Activated T-cell treated with anti-CD3 and anti-CD28 coated beads, Interleukin-2, amount 50 U/mL, for 72 hours (primary cell): Measurements from ENCODE around the gene TAAR5. TPM values are rescaled to one million over a fixed set of nuclear protein-coding genes. Genes with fewer than 3 reads are reported as not detected.
"Not testable (repeated sequence)": the region's sequence is repeated elsewhere in the genome, so short reads cannot be mapped to it uniquely, and the experiment has no call there.

Source experiments
- ATAC-seq, 2 donors: fragments of 150-1000 bp; cut with Tn5 transposase; replicated peaks in 1 of 2; 2 replicates each; pipeline ENCODE4 v1.10.0; 2021; ENCODE audit warnings: moderate library complexity in 2 of 2, mild to moderate bottlenecking in 1 of 2
- DNase-seq, 2 donors: peaks; one replicate each; pipeline ENCODE4 v3.0.0; 2021 to 2022; ENCODE audit warnings: mixed read lengths in 1 of 2
- H3K27ac Mint-ChIP-seq: one replicate; pipeline ENCODE4 v1.8.0; 2022; ENCODE audit warnings: mild to moderate bottlenecking, moderate library complexity, mixed read lengths
- H3K27me3 Mint-ChIP-seq: one replicate; pipeline ENCODE4 v1.8.0; 2022; ENCODE audit warnings: low read depth, mixed read lengths
- H3K36me3 Mint-ChIP-seq, 2 donors: one replicate each; pipeline ENCODE4 v1.8.0; 2022; ENCODE audit warnings: mixed read lengths in 2 of 2, mild to moderate bottlenecking in 1 of 2; ENCODE audit not compliant: insufficient read depth in 2 of 2
- H3K4me1 Mint-ChIP-seq: one replicate; pipeline ENCODE4 v1.8.0; 2022; ENCODE audit warnings: low read depth, mixed read lengths
- H3K4me3 Mint-ChIP-seq, 2 donors: one replicate each; pipeline ENCODE4 v1.8.0; 2022; ENCODE audit warnings: mild to moderate bottlenecking in 2 of 2, mixed read lengths in 2 of 2, moderate library complexity in 2 of 2
- H3K9me3 Mint-ChIP-seq, 2 donors: one replicate each; pipeline ENCODE4 v1.8.0; 2022; ENCODE audit warnings: mixed read lengths in 2 of 2
- total RNA-seq, 2 donors: library from RNA; stranded (reverse); gene quantifications; one replicate each; pipeline ENCODE4 v1.2.3, GENCODE V29; 2022

TAAR5 gene
- total RNA-seq, 2 donors from 2014 or later: not detected

DNA sequence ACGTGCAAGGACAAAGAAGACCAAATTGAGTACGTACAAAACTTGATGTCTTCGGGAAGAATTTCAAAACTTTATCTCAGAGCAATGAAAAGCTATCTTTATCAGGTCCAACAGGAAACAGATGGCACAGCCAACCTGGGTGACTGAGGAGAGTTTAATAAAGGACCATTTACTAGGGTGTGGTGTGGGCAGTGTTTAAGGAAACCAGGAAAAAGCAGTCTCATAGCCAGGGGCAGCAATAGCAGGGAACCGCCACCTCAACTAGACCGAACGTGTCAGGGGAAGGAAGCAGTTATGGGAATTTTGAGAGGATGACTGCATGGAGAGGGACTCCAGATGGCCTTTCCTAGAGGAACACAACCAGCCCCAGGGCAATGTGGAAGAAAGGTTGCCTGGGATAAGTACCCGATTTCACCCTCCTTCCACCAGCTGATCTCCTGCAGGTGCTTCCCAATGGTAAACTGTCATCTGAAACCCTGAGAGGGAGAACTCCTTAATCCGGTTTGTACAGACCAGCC, 15.2 kb upstream of the TAAR5 start:
- no peaks in the 10 kb centered on the region for H3K36me3 Mint-ChIP-seq
- H3K4me3 Mint-ChIP-seq: no peak overlapping the region
- ATAC-seq (no peak), DNase-seq (no peak)
- no peaks in the 10 kb centered on the region for H3K4me1 Mint-ChIP-seq
- no peak overlapping the region for H3K27ac Mint-ChIP-seq
- no peaks in the 10 kb centered on the region for H3K9me3 Mint-ChIP-seq
- peaks cover 31% of the 10 kb centered on the region for H3K27me3 Mint-ChIP-seq

DNA sequence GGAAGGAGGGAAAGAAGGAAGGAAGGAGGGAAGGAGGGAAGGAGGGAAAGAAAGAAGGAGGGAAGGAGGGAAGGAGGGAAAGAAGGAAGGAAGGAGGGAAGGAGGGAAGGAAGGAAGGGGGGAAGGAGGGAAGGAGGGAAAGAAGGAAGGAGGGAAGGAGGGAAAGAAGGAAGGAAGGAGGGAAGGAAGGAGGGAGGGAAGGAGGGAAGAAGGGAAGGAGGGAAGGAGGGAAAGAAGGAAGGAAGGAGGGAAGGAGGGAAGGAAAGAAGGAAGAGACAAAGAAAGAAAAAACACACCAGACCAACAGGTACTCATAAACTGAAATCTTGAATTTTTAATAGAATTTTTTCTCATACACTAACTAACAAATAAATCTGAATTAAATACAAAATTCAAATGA, 11.4 kb upstream of the TAAR5 start:
- ATAC-seq, H3K36me3 Mint-ChIP-seq, H3K9me3 Mint-ChIP-seq, H3K27ac Mint-ChIP-seq, H3K4me3 Mint-ChIP-seq, H3K4me1 Mint-ChIP-seq, DNase-seq: not testable (repeated sequence)
- H3K27me3 Mint-ChIP-seq: peaks cover 37% of the 10 kb centered on the region

DNA sequence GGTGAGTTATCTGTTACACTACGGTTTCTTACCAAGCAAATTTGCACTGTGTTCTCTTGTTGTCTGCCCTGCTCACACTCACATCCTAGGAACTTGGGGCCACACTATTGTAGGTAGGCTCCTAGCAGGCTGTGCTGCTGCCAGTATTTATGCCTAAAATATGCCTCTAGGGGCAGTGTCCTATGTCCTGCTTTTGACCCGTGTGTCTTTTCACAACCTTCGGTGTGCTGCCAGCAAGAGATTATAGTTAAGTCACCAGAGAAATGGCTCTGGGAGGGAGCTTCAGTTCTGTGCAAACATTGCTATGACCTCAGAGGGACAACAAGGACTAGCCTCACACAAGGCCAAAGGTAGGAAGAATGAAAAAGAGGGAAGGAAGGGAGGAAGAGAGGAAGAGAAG, 8.9 kb upstream of the TAAR5 start:
- DNase-seq: no peak
- no peak overlapping the region for H3K4me3 Mint-ChIP-seq
- no peak for ATAC-seq
- no peaks in the 10 kb centered on the region for H3K9me3 Mint-ChIP-seq
- H3K27ac Mint-ChIP-seq: no peak overlapping the region
- no peaks in the 10 kb centered on the region for H3K36me3 Mint-ChIP-seq
- H3K4me1 Mint-ChIP-seq: no peaks in the 10 kb centered on the region
- peaks cover 21% of the 10 kb centered on the region for H3K27me3 Mint-ChIP-seq

DNA sequence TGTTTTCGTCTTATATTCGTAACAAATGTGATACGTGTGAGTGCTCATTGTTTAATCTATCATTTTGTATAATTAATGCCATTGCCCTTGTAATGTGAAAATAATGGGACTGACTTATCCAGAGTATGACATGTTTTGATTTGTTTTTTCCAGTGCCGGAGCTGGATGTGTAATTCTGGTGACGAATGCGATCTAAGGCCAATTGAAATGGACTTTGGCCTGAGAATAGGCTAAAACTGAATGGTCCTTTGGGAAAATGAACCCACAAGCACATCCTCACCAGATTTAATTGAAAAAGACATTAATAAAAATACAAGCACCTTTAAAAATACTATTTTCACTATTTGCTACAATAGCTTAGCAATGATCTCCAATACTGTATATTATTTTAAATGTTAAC, 6.7 kb upstream of the TAAR5 start:
- no peak for DNase-seq
- Mint-ChIP-seq H3K9me3 (no peaks in the 10 kb centered on the region), H3K4me3 (no peak overlapping the region), H3K27ac (no peak overlapping the region), H3K27me3 (peaks cover 36% of the 10 kb centered on the region), H3K4me1 (no peaks in the 10 kb centered on the region), H3K36me3 (no peaks in the 10 kb centered on the region)
- no peak for ATAC-seq

DNA sequence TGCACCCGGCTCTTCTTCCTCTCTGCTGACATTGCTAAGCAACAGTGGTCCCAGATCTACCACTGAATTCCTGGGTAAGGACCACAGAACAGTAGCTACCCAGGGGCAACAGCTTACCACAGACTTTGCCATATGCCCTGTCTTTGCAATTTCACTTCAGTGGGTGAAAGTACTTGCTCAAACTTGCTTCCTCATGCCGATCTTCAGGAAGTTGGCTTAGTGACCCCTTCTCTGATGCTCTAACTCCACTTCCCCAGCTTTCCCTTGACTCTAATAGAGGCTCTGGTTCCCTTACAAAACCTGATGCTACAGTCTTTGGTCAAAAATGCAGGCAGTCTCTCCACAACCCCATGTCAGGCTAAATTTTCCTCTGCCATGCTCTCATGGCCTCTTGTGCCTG, 3.3 kb upstream of the TAAR5 start:
- ATAC-seq (no peak), DNase-seq (no peak)
- Mint-ChIP-seq H3K27me3 (peaks cover 15% of the 10 kb centered on the region), H3K36me3 (no peaks in the 10 kb centered on the region), H3K4me1 (no peaks in the 10 kb centered on the region), H3K27ac (no peak overlapping the region), H3K9me3 (no peaks in the 10 kb centered on the region), H3K4me3 (no peak overlapping the region)

DNA sequence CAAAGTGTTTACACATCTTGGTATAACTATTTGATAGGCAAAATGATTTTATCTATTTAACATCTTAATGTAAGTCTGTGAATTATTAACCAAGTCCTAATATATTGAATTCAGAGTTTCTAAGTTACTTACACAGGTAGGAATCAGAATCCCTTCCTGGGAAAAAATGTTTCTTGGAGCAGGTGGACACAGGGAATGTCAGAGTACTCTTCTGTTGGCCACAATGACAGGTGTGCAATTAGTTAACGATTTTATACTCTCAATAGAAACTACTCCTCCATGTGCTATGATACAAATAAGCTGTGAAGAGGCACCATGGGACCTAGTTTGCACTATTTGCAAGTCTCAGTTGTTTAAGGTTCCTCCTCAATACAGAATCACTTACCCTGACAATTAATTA, 821 bp upstream of the TAAR5 start:
- Mint-ChIP-seq H3K9me3 (no peaks in the 10 kb centered on the region), H3K27me3 (peaks cover 15% of the 10 kb centered on the region), H3K4me1 (no peaks in the 10 kb centered on the region), H3K36me3 (no peaks in the 10 kb centered on the region), H3K27ac (no peak overlapping the region), H3K4me3 (no peak overlapping the region)
- no peak for DNase-seq
- ATAC-seq: no peak

DNA sequence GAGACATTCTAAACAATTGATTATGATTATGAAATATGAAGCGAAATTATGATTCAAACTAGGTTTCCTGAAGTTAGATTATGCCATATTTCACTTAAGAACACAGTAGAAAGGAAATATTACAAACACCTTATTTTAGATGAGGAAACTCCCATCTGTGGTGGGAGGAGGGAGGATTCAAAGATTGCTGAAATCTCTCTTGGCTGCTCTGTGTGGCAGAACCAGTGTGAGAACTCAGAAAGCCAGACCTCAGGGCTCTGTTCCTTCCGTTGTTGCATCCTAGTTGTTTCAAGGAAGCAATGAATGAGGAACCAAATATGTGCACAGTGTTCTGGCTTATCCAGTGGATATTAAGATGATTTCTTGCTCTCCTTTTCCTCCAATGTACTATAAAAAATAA, 2.1 kb downstream of the TAAR5 start:
- no peak for ATAC-seq

DNA sequence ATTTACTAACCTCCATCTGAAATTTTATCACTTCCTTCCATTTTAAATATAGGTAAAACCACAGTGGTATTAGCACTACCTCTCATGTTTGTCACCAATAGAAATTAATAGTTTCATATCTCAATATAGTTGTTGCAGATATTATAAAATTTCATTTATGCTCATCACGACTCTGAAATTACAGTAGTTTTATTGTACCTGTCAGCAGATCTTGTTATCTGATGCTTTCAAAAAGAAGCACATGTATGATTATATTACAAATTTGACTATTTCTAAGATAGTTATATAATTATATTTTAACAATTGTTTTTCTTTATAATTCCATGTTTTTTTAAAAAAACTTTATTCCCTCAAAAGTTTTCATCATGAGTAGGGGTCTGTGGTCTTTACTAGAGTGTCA, 4.8 kb downstream of the TAAR5 start:
- Mint-ChIP-seq H3K27ac (no peak overlapping the region), H3K27me3 (peaks cover 29% of the 10 kb centered on the region), H3K36me3 (no peaks in the 10 kb centered on the region), H3K4me1 (no peaks in the 10 kb centered on the region), H3K9me3 (peaks cover 0 to 2% of the 10 kb centered on the region in 2 donors), H3K4me3 (no peak overlapping the region)
- no peak for ATAC-seq
- DNase-seq: no peak

More for the DNA sequence above, 2.1 kb downstream of the TAAR5 start:
- Mint-ChIP-seq H3K9me3 (no peaks in the 10 kb centered on the region), H3K4me3 (no peak overlapping the region), H3K4me1 (no peaks in the 10 kb centered on the region), H3K27me3 (peaks cover 18% of the 10 kb centered on the region), H3K36me3 (no peaks in the 10 kb centered on the region), H3K27ac (no peak overlapping the region)
- DNase-seq: no peak

DNA sequence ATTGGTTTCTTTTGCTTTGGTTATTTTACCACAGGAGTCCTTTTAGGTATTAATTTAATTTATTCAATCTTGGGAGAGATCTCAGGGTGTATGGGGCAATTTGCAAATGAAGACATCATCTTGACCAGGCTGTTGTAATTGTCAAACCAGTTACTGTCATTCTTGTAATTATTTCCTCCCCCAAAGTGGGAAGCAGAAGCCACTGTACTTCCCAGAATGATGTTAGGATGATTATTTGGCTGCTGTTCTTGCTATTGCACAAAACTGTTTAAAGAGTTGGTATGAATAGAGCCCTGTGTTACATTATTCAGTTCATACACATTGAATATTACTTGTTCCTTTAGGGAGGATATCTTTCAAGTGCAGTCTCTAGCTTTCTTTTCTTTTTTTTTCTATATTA, 17.8 kb downstream of the TAAR5 start:
- DNase-seq: no peak
- no peaks in the 10 kb centered on the region for H3K36me3 Mint-ChIP-seq
- H3K4me1 Mint-ChIP-seq: no peaks in the 10 kb centered on the region
- peaks cover 38% of the 10 kb centered on the region for H3K27me3 Mint-ChIP-seq
- no peak for ATAC-seq
- H3K27ac Mint-ChIP-seq: no peak overlapping the region
- H3K4me3 Mint-ChIP-seq: no peak overlapping the region
- H3K9me3 Mint-ChIP-seq: no peaks in the 10 kb centered on the region

DNA sequence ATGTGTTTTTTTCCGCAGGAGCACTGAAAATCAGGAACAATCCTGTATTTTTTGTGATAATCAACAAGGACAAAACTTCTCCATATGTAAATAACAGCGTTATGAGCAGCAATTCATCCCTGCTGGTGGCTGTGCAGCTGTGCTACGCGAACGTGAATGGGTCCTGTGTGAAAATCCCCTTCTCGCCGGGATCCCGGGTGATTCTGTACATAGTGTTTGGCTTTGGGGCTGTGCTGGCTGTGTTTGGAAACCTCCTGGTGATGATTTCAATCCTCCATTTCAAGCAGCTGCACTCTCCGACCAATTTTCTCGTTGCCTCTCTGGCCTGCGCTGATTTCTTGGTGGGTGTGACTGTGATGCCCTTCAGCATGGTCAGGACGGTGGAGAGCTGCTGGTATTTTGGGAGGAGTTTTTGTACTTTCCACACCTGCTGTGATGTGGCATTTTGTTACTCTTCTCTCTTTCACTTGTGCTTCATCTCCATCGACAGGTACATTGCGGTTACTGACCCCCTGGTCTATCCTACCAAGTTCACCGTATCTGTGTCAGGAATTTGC, 19.2 kb downstream of the TAAR5 start, which contains the start of gene TAAR6:
Gene TAAR6 (plus strand): TSS at position 102 of the 557 bp plus-strand sequence. CDS start 0 bp downstream, at position 102.
- Mint-ChIP-seq H3K9me3 (no peaks in the 10 kb centered on the region), H3K27me3 (peaks cover 31% of the 10 kb centered on the region), H3K36me3 (no peaks in the 10 kb centered on the region), H3K4me1 (no peaks in the 10 kb centered on the region), H3K27ac (no peak within 1 kb of the TSS), H3K4me3 (no peak within 1 kb of the TSS)
- ATAC-seq: no peak
- DNase-seq: no peak

DNA sequence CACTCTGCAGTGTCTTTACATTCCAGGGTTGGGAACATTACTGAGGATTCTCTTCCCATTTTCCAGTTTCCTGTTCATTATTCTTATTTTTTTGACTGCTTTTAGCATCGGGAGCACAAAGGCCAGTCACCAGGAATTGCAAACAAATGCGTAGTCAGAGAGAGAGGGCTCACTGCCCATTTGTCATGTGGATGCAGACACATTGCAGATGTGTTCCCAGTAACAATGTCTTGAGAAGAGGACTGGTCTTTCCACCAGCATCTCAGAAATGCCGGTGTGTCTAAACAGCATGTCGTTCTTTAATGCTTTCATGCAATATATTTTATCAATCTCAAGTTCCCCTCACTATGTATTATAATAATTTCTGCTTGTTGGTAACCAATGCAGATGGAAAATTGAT, 20.4 kb downstream of the TAAR5 start:
- Mint-ChIP-seq H3K4me1 (no peaks in the 10 kb centered on the region), H3K27me3 (peaks cover 31% of the 10 kb centered on the region), H3K36me3 (no peaks in the 10 kb centered on the region), H3K9me3 (no peaks in the 10 kb centered on the region), H3K27ac (no peak overlapping the region), H3K4me3 (no peak overlapping the region)
- DNase-seq (no peak), ATAC-seq (no peak)

DNA sequence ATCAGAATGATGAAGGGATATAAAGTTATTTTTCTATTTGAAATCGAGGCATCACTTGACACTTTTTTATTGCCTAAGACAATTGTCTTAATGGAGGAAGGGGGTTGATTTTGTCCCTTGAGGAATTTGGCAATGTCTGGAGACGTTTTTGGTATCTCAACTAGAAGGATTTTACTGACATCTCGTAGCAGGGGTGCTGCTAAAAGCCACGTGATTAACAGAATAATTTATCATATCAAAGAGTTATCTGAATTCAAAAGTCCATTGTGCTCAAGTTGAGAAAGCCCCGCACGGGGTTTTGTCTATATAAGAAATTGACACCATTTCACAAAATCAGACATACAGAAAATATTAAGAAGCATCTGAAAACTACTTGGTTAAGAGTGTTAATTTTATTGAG, 20.9 kb downstream of the TAAR5 start:
- Mint-ChIP-seq H3K9me3 (no peaks in the 10 kb centered on the region), H3K4me1 (no peaks in the 10 kb centered on the region), H3K27me3 (peaks cover 31% of the 10 kb centered on the region), H3K4me3 (no peak overlapping the region), H3K27ac (no peak overlapping the region), H3K36me3 (no peaks in the 10 kb centered on the region)
- ATAC-seq: no peak
- DNase-seq: no peak

DNA sequence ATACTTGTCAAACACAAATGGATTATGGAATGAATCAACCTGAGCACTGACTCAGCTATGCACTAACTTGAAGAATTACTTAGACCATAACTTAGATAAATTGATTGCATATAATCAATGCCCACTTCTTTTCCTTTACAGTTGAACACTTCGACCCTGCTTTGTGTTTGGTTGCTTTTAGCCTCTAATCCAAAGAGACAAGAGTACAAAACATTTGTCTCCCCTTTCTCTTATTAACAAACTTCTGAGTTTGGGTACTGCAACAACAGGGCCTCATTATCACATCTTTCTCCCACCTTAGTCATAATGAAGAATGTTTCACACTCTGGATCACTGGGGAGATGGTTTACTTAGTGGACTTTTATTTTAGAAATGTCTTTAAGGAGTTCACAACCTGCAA, 22.0 kb downstream of the TAAR5 start:
- Mint-ChIP-seq H3K4me1 (no peaks in the 10 kb centered on the region), H3K4me3 (no peak overlapping the region), H3K9me3 (no peaks in the 10 kb centered on the region), H3K27ac (no peak overlapping the region), H3K36me3 (no peaks in the 10 kb centered on the region), H3K27me3 (peaks cover 31% of the 10 kb centered on the region)
- ATAC-seq: no peak
- no peak for DNase-seq

DNA sequence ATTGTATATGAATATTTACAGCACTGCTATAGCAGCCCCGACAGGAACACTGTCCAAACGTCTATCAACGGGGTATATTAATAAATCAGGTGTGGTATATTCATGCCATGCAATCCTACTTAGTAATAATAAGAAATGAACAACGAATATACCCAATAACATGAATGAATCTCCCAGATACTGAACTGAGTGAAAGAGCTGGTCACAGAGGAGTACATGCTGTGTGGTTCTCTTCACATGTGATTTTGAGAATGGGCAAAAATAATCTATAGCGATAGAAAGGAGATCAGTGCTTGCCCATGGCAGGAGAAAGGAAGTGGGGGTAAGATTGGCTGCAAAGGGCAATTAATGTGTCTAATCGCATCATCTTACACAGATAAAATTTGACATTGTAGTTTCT, 23.1 kb downstream of the TAAR5 start:
- Mint-ChIP-seq H3K9me3 (no peaks in the 10 kb centered on the region), H3K4me1 (no peaks in the 10 kb centered on the region), H3K4me3 (no peak overlapping the region), H3K27me3 (peaks cover 26% of the 10 kb centered on the region), H3K27ac (no peak overlapping the region), H3K36me3 (no peaks in the 10 kb centered on the region)
- no peak for ATAC-seq
- no peak for DNase-seq
